ENCODE results near the gene PLCD1. TPM values are rescaled to one million over a fixed set of nuclear protein-coding genes. Genes with fewer than 3 reads are reported as not detected.

Gene PLCD1
- total and polyA plus RNA-seq, 2 of the 8 experiments (the other 6 are each of a cell fraction or from before 2014, with no cell fraction given), result 15.3 to 19.2 TPM

DNA sequence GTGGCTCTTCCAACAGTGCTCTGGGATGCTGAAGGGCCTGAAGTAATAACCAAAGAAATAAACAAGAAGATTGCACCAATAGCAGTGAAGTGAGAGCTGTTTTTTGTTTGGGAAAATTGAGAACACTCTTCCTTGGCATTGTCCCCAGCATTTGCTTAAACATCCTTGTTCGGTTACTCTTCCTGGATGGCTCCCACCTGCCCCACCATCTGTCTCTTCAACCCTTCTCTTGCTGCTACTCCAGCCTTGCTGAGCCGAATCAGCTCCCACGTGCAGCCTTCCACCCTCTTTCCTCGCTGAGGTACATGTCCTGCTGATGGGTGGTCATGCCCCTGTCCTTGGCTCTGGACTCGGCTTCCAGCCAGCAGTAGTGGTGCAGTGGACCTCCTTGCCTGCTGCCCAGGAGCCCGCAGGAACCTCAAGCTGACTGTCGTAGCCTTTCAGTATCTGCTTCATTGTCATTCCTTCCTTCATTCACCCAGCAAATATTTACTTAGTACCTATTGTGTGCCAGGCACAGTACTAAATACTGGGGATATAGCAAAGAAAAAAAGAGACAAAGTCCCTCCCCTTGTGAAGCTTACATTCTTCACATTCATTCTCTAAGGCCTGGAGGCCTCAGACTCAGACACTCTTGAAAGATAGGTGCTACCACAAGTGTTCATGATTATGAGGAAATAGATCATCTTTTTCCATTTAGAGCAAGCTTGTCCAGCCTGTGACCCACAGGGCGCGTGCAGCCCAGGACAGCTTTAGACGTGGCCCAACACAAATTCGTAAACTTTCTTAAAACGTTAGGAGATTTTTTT is 56.0 kb downstream of the PLCD1 start:
- H3K56ac ChIP-seq (replicated peaks; ENCODE audit: insufficient read length, low read depth, low read length), result no peak overlapping the region
- TF ChIP-seq GABPA (IDR thresholded peaks at IDR 0.05; ENCODE audit: borderline replicate concordance, insufficient read depth, low read length) (no peak), HDAC2 (IDR thresholded peaks at IDR 0.05; ENCODE audit: borderline replicate concordance in 1 of 2, low read depth in 2 of 2, low read length in 2 of 2) (no peak), SAP30 (IDR thresholded peaks at IDR 0.05; ENCODE audit: insufficient read depth, insufficient replicate concordance, low read length) (no peak), YY1 (IDR thresholded peaks at IDR 0.05; ENCODE audit: low read depth, low read length) (no peak), RNF2 (IDR thresholded peaks at IDR 0.05; ENCODE audit: borderline replicate concordance, low read depth, low read length, missing control alignments, poor library complexity, severe bottlenecking) (no peak), SP1 (IDR thresholded peaks at IDR 0.05; ENCODE audit: low read depth, low read length) (no peak), HDAC6 (IDR thresholded peaks at IDR 0.05; ENCODE audit: low read depth, low read length) (no peak)
- H2BK5ac ChIP-seq (ENCODE audit: low read depth, low read length), result no peak overlapping the region
- H3K79me2 ChIP-seq (ENCODE audit: control insufficient read depth in 1 of 2, insufficient read depth in 2 of 2, low read length in 2 of 2), result no peaks in the 10 kb centered on the region
- H3K27ac ChIP-seq (ENCODE audit: low read depth, low read length), result no peak overlapping the region
- no peak overlapping the region for H4K91ac ChIP-seq (replicated peaks; ENCODE audit: insufficient read length, low read length)
- no peak overlapping the region for H4K5ac ChIP-seq (ENCODE audit: insufficient read length, low read depth, low read length)
- no peak overlapping the region for H3K4me3 ChIP-seq (ENCODE audit: extremely low read depth in 1 of 4, insufficient read depth in 2 of 4, low read depth in 3 of 4, low read length in 4 of 4)
- no peak overlapping the region for H2AK5ac ChIP-seq (ENCODE audit: low read depth, low read length)
- H2BK20ac ChIP-seq (ENCODE audit: low read length), result no peak overlapping the region
- H3K4me1 ChIP-seq (replicated peaks in 1 of 4; ENCODE audit: control insufficient read depth in 3 of 4, insufficient read depth in 4 of 4, low read length in 3 of 4), result peaks cover 0 to 3% (median 0%) of the 10 kb centered on the region in 4 experiments; a peak in 1 of 7 replicates
- no peak for DNase-seq (ENCODE audit: low read depth in 1 of 2, low spot score in 2 of 2)
- CTCF ChIA-PET (ENCODE audit: partially characterized antibody), result interaction anchor here (0.7 to 8.3 kb wide), 35 partner anchors 9 to 611 kb away, joined by 3 to 134 read pairs (median 6); partner anchors contain the start of gene VILL
- H3K79me1 ChIP-seq (ENCODE audit: low read depth, low read length), result no peaks in the 10 kb centered on the region
- no peak overlapping the region for H2AFZ ChIP-seq (ENCODE audit: low read length)
- no peak overlapping the region for H2BK120ac ChIP-seq (replicated peaks; ENCODE audit: low read depth, low read length)
- H3K23ac ChIP-seq (ENCODE audit: insufficient read length), result no peak overlapping the region
- H3K4me2 ChIP-seq (ENCODE audit: insufficient read depth in 1 of 2, low read depth in 2 of 2, low read length in 2 of 2), result no peak overlapping the region
- 85% methylated on average over 12 of the region's 12 CpGs; no CpG with 5 or more reads in 1 of the 2 experiments for WGBS, 2 experiments (ENCODE audit: extremely low coverage in 1 of 2, insufficient coverage in 1 of 2, insufficient read length in 1 of 2, insufficient replicate concordance in 2 of 2, low coverage in 1 of 2, low lambda C conversion rate in 2 of 2, missing lambda C conversion rate in 1 of 2)
- no peak overlapping the region for H2BK12ac ChIP-seq (ENCODE audit: low read depth, low read length)
- H3K14ac ChIP-seq (ENCODE audit: insufficient read length), result no peak overlapping the region
- POLR2A ChIA-PET (ENCODE audit: partially characterized antibody), result no interaction called here
- peaks cover 0 to 7% (median 2%) of the 10 kb centered on the region in 4 experiments; a peak in 5 of 8 replicates for H3K36me3 ChIP-seq (ENCODE audit: control insufficient read depth in 2 of 4, insufficient read depth in 4 of 4, low read length in 3 of 4)
- H3K9me3 ChIP-seq (ENCODE audit: insufficient read depth in 2 of 2, low read depth in 1 of 2, low read length in 1 of 2), result no peaks in the 10 kb centered on the region
- H3K27me3 ChIP-seq (replicated peaks in 1 of 4; ENCODE audit: control insufficient read depth in 3 of 4, extremely low read depth in 1 of 4, insufficient read depth in 3 of 4, low read length in 3 of 4), result no peaks in the 10 kb centered on the region
- H3K18ac ChIP-seq (ENCODE audit: extremely low read depth, low read length), result no peak overlapping the region
- H4K20me1 ChIP-seq (replicated peaks in 1 of 2; ENCODE audit: control insufficient read depth in 1 of 2, insufficient read depth in 2 of 2, low read length in 2 of 2), result no peaks in the 10 kb centered on the region
- H2BK15ac ChIP-seq (ENCODE audit: low read length), result no peak overlapping the region
- no peak overlapping the region for H3K9ac ChIP-seq (replicated peaks in 1 of 4; ENCODE audit: extremely low read depth in 1 of 4, low read depth in 3 of 4, low read length in 3 of 4)
- no peak overlapping the region for H4K8ac ChIP-seq (ENCODE audit: extremely low read depth, insufficient read depth, low read length)
- no peak overlapping the region for H3K4ac ChIP-seq (replicated peaks; ENCODE audit: insufficient read length, low read depth, low read length)
- FAIRE-seq, result no peak
- H3K23me2 ChIP-seq (ENCODE audit: low read depth, low read length), result no peaks in the 10 kb centered on the region
